H1 (cell line): ENCODE data around the gene TRNP1. TPM values are rescaled to one million over a fixed set of nuclear protein-coding genes. Genes with fewer than 3 reads are reported as not detected.

Source experiments
- CTCF ChIA-PET: fragments of 300-600 bp; sonication (Branson Sonifier 250); formaldehyde crosslinking; loops from one replicate; lab custom pipeline; 2021; ENCODE audit not compliant: partially characterized antibody; lab: Charles Lee
- POLR2A ChIA-PET: fragments of 300-600 bp; sonication (Branson Sonifier 250); formaldehyde crosslinking; loops from one replicate; lab custom pipeline; 2021; ENCODE audit warnings: inconsistent platforms; ENCODE audit not compliant: partially characterized antibody; lab: Charles Lee
- DNase-seq, 2 experiments: peaks; one replicate each; pipeline versions ENCODE4 v3.0.0 to v3.0.0-alpha.2; 2010 to 2022; ENCODE audit warnings: low spot score in 2 of 2, low read depth in 1 of 2, mixed read lengths in 1 of 2
- FAIRE-seq: peaks from 2 replicates; lab custom pipeline; 2011; peaks lifted over from hg19 to GRCh38; lab: Jason Lieb, UNC
- H2AFZ ChIP-seq: 2 replicates; pipeline ENCODE4 v1.8.1; 2012; ENCODE audit warnings: low read length, inconsistent platforms
- H2AK5ac ChIP-seq: 2 replicates; pipeline ENCODE4 v1.6.1; 2013; ENCODE audit warnings: low read depth, low read length
- H2BK120ac ChIP-seq: replicated peaks from 2 replicates; pipeline ENCODE3; 2013; ENCODE audit warnings: low read depth, low read length, inconsistent platforms
- H2BK12ac ChIP-seq: 2 replicates; pipeline ENCODE4 v1.6.1; 2013; ENCODE audit warnings: low read depth, low read length
- H2BK15ac ChIP-seq: 2 replicates; pipeline ENCODE4 v1.6.1; 2013; ENCODE audit warnings: low read length
- H2BK20ac ChIP-seq: 2 replicates; pipeline ENCODE4 v1.6.1; 2013; ENCODE audit warnings: low read length
- H2BK5ac ChIP-seq: 2 replicates; pipeline ENCODE4 v1.6.1; 2013; ENCODE audit warnings: low read depth, low read length
- H3K14ac ChIP-seq: 2 replicates; pipeline ENCODE4 v1.6.1; 2013; ENCODE audit warnings: inconsistent platforms; ENCODE audit not compliant: insufficient read length
- H3K18ac ChIP-seq: 2 replicates; pipeline ENCODE4 v1.6.1; 2013; ENCODE audit warnings: low read length; ENCODE audit errors: extremely low read depth
- H3K23ac ChIP-seq: 2 replicates; pipeline ENCODE4 v1.6.1; 2013; ENCODE audit warnings: inconsistent platforms; ENCODE audit not compliant: insufficient read length
- H3K23me2 ChIP-seq: 2 replicates; pipeline ENCODE4 v1.6.1; 2013; ENCODE audit warnings: low read depth, low read length
- H3K27ac ChIP-seq: 2 replicates; pipeline ENCODE4 v1.6.1; 2011; ENCODE audit warnings: low read depth, low read length, inconsistent platforms
- H3K27me3 ChIP-seq, 4 experiments: replicated peaks in 1 of 4; 1 replicate in 1 of 4; 2 replicates in 3 of 4; pipeline versions ENCODE4 v1.6.1 to v1.8.1; 2011 to 2013; ENCODE audit warnings: low read length in 3 of 4, mild to moderate bottlenecking in 3 of 4, inconsistent platforms in 2 of 4, mixed read lengths in 2 of 4, moderate library complexity in 1 of 4; ENCODE audit not compliant: control insufficient read depth in 3 of 4, insufficient read depth in 3 of 4; ENCODE audit errors: extremely low read depth in 1 of 4
- H3K36me3 ChIP-seq, 4 experiments: 2 replicates each; pipeline versions ENCODE4 v1.6.1 to v1.8.1; 2011 to 2013; ENCODE audit warnings: mild to moderate bottlenecking in 4 of 4, low read length in 3 of 4, moderate library complexity in 2 of 4, control low read depth in 1 of 4, inconsistent platforms in 1 of 4; ENCODE audit not compliant: insufficient read depth in 4 of 4, control insufficient read depth in 2 of 4
- H3K4ac ChIP-seq: replicated peaks from 2 replicates; pipeline ENCODE3; 2013; ENCODE audit warnings: low read length, low read depth, mixed read lengths, inconsistent platforms; ENCODE audit not compliant: insufficient read length
- H3K4me1 ChIP-seq, 4 experiments: replicated peaks in 1 of 4; 1 replicate in 1 of 4; 2 replicates in 3 of 4; pipeline versions ENCODE4 v1.6.1 to v1.8.1; 2011 to 2013; ENCODE audit warnings: low read length in 3 of 4, inconsistent platforms in 2 of 4, mixed read lengths in 1 of 4; ENCODE audit not compliant: insufficient read depth in 4 of 4, control insufficient read depth in 3 of 4
- H3K4me2 ChIP-seq, 2 experiments: 2 replicates each; pipeline versions ENCODE4 v1.6.1 to v1.8.1; 2011 to 2013; ENCODE audit warnings: low read depth in 2 of 2, low read length in 2 of 2, control low read depth in 1 of 2, inconsistent platforms in 1 of 2, mild to moderate bottlenecking in 1 of 2; ENCODE audit not compliant: insufficient read depth in 1 of 2
- H3K4me3 ChIP-seq, 4 experiments: fragments of 200-600, 300-600 bp in 1 of 4; sonication (generic), shearing (Covaris generic), sonication (Bioruptor Twin) in 1 of 4; 2 replicates each; pipeline versions ENCODE4 v1.5.1 to v1.8.1; 2011 to 2016; ENCODE audit warnings: low read length in 4 of 4, low read depth in 3 of 4, control low read depth in 2 of 4, inconsistent platforms in 2 of 4, mild to moderate bottlenecking in 2 of 4, mixed read lengths in 1 of 4, moderate library complexity in 1 of 4; ENCODE audit not compliant: insufficient read depth in 2 of 4; ENCODE audit errors: extremely low read depth in 1 of 4
- H3K56ac ChIP-seq: replicated peaks from 2 replicates; pipeline ENCODE3; 2013; ENCODE audit warnings: low read depth, mild to moderate bottlenecking, mixed read lengths, low read length, inconsistent platforms; ENCODE audit not compliant: insufficient read length
- H3K79me1 ChIP-seq: 2 replicates; pipeline ENCODE4 v1.6.1; 2013; ENCODE audit warnings: low read depth, low read length, control low read depth
- H3K79me2 ChIP-seq, 2 experiments: 2 replicates each; pipeline versions ENCODE4 v1.6.1 to v1.8.1; 2012 to 2013; ENCODE audit warnings: low read length in 2 of 2, mild to moderate bottlenecking in 2 of 2, inconsistent platforms in 1 of 2; ENCODE audit not compliant: insufficient read depth in 2 of 2, control insufficient read depth in 1 of 2
- H3K9ac ChIP-seq, 4 experiments: replicated peaks in 1 of 4; 1 replicate in 1 of 4; 2 replicates in 3 of 4; pipeline versions ENCODE4 v1.6.1 to v1.8.1; 2011 to 2013; ENCODE audit warnings: low read depth in 3 of 4, low read length in 3 of 4, control low read depth in 2 of 4, mild to moderate bottlenecking in 2 of 4, moderate library complexity in 2 of 4, inconsistent platforms in 1 of 4; ENCODE audit errors: extremely low read depth in 1 of 4
- H3K9me3 ChIP-seq, 2 experiments: 2 replicates each; pipeline versions ENCODE4 v1.6.1 to v1.8.1; 2012 to 2013; ENCODE audit warnings: mild to moderate bottlenecking in 2 of 2, moderate library complexity in 2 of 2, control low read depth in 1 of 2, inconsistent platforms in 1 of 2, low read depth in 1 of 2, low read length in 1 of 2, mixed read lengths in 1 of 2; ENCODE audit not compliant: insufficient read depth in 2 of 2
- H4K20me1 ChIP-seq, 2 experiments: replicated peaks in 1 of 2; 2 replicates each; pipeline versions ENCODE3 to v1.8.1; 2011 to 2013; ENCODE audit warnings: inconsistent platforms in 2 of 2, low read length in 2 of 2, mild to moderate bottlenecking in 1 of 2; ENCODE audit not compliant: insufficient read depth in 2 of 2, control insufficient read depth in 1 of 2
- H4K5ac ChIP-seq: 2 replicates; pipeline ENCODE4 v1.6.1; 2013; ENCODE audit warnings: low read length, low read depth, mixed read lengths, inconsistent platforms; ENCODE audit not compliant: insufficient read length
- H4K8ac ChIP-seq: 2 replicates; pipeline ENCODE4 v1.8.0; 2013; ENCODE audit warnings: mild to moderate bottlenecking, moderate library complexity, low read length, inconsistent platforms; ENCODE audit not compliant: insufficient read depth; ENCODE audit errors: extremely low read depth
- H4K91ac ChIP-seq: replicated peaks from 2 replicates; pipeline ENCODE3; 2013; ENCODE audit warnings: low read length, mixed read lengths, inconsistent platforms; ENCODE audit not compliant: insufficient read length
- CBX8 ChIP-seq: fragments of 300-800, 300-1000 bp; sonication (generic); IDR thresholded peaks from 2 replicates; pipeline ENCODE4 v1.7.1; 2016; ENCODE audit warnings: low read depth, low read length, borderline replicate concordance
- WGBS, 2 experiments: shearing (Covaris generic) in 1 of 2; methylation state at CpG; one replicate each; pipeline versions ENCODE4 v1.1.6 to v1.1.7; 2013 to 2015; ENCODE audit warnings: low lambda C conversion rate in 2 of 2, mixed read lengths in 2 of 2, inconsistent platforms in 1 of 2, low coverage in 1 of 2, missing lambda C conversion rate in 1 of 2; ENCODE audit not compliant: insufficient replicate concordance in 2 of 2, insufficient coverage in 1 of 2, insufficient read length in 1 of 2; ENCODE audit errors: extremely low coverage in 1 of 2, missing lambda C conversion rate in 1 of 2; 5-methylcytosine and 5-hydroxymethylcytosine counted together
- polyA plus RNA-seq, 7 experiments: library from polyadenylated mRNA; depleted of rRNA in 3 of 7; stranded (reverse) in 5 of 7; unstranded in 2 of 7; fragments of >200 nt in 5 of 7; fragments of 200-250 nt in 2 of 7; gene quantifications; 1 replicate in 5 of 7; 2 replicates in 1 of 7; 4 replicates in 1 of 7; pipeline versions ENCODE4 v1.2.1 to v1.2.3, GENCODE V29; 2011 to 2013; ENCODE audit warnings: missing spikeins in 2 of 7, mixed read lengths in 2 of 7
- total RNA-seq: library from RNA; stranded (reverse); fragmentation: NEBNext Ultra II Directional; extraction: Animal tissue kit (Norgen Biotek cat#: 25700); gene quantifications from 2 replicates; pipeline ENCODE4 v1.2.1, GENCODE V29; 2021
- TF ChIP-seq, protein P1 (sequence below): IDR thresholded peaks from 2 replicates; pipeline ENCODE4 v1.6.1; 2012; ENCODE audit warnings: inconsistent platforms

The TRNP1 gene
- total and polyA plus RNA-seq, 2 of the 8 experiments (the other 6 are each of a cell fraction or from before 2014, with no cell fraction given): 51.7 to 102 TPM

DNA sequence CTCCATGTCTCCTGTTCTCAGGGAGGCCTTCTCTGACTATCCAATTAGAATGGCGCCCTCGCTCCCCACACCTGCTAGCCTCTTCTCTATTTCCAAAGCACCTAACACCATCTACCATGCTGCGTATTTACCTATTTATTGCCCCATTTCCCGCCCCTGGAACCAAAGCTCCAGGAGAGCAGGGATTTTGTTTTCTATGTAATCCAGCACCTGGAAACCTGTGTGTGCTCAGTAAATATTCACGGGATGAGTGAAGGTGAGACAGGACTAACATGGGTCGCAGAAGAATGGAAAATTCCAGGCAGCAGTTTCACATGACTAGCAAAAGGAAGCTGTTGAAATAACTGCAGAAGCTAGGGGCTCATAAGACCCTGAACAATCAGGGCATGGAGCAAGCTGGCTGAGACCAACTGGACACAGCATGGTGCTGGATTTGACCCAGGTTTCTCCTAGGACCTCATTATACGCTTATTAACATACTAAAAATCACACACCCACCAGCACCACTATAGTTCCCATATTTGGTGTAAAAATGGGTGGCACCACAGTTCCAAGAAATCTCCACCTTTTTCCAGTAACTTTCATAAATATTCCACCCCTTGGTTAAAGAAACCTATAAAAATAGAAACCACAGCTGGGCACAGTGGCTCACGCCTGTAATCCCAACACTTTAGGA is 34.2 kb downstream of the TRNP1 start:
- Histone ChIP-seq H2BK5ac (peak overlapping the region; percentile 75; the same call in 1 of the 2 replicates), H2BK15ac (peak overlapping the region; percentile 89; the same call in 1 of the 2 replicates), H2BK20ac (peak overlapping the region; percentile 97; the same call in 1 of the 2 replicates), H3K23me2 (no peaks in the 10 kb centered on the region; the same call in 1 of the 2 replicates), H2BK120ac (no peak overlapping the region), H2BK12ac (peak overlapping the region; percentile 89; the same call in 1 of the 2 replicates), H3K4me3 (no peak overlapping the region), H3K4ac (peak overlapping the region; percentile 0), H3K4me1 (peaks cover 13 to 18% (median 16%) of the 10 kb centered on the region in 4 experiments), H4K5ac (peak overlapping the region; percentile 35), H4K8ac (no peak overlapping the region), H3K18ac (peak overlapping the region; percentile 75), H3K9ac (no peak overlapping the region), H3K79me2 (no peaks in the 10 kb centered on the region), H3K36me3 (no peaks in the 10 kb centered on the region), H4K91ac (peak overlapping the region; percentile 70), H3K4me2 (peak overlapping the region; percentile 19 to 23; a peak in 2 of 4 replicates), H2AK5ac (peak overlapping the region; percentile 71; the same call in 1 of the 2 replicates), H3K27ac (peak overlapping the region; percentile 15; the same call in 1 of the 2 replicates), H3K27me3 (no peaks in the 10 kb centered on the region), H3K79me1 (no peaks in the 10 kb centered on the region), H3K9me3 (no peaks in the 10 kb centered on the region), H3K56ac (no peak overlapping the region), H3K23ac (no peak overlapping the region), H3K14ac (no peak overlapping the region), H4K20me1 (no peaks in the 10 kb centered on the region), H2AFZ (no peak overlapping the region)
- 75% methylated on average over 8 of the region's 8 CpGs; no CpG with 5 or more reads in 1 of the 2 experiments for WGBS, 2 experiments
- DNase-seq (no peak), FAIRE-seq (peak; percentile 39)
- CTCF ChIA-PET: interaction anchor here (1.0 to 14.5 kb wide), 7 partner anchors 9 to 61 kb away, joined by 4 to 139 read pairs (median 6); partner anchors contain the start of gene TRNP1
- no peak for TF ChIP-seq CBX8
- TF ChIP-seq, protein P1, sequence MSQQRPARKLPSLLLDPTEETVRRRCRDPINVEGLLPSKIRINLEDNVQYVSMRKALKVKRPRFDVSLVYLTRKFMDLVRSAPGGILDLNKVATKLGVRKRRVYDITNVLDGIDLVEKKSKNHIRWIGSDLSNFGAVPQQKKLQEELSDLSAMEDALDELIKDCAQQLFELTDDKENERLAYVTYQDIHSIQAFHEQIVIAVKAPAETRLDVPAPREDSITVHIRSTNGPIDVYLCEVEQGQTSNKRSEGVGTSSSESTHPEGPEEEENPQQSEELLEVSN: peak; percentile 34; the same call in 1 of the 2 replicates
- POLR2A ChIA-PET: interaction anchor here (1.2 to 58.9 kb wide), 4 partner anchors 18 to 127 kb away, joined by 3 to 1829 read pairs (median 6); partner anchors contain the start of genes SLC9A1, TENT5B and TRNP1
